Kasumi-1 (cell line): ENCODE measurements around the gene BCAS3.

Source experiments
- DNase-seq, 2 experiments: peaks; one replicate each; lab custom pipeline; 2025; lab: John Stamatoyannopoulos, UW

The BCAS3 gene

GRCh38 chr17:61066062-61066461, 388.4 kb downstream of the BCAS3 start:
- no peak for DNase-seq

- no peak for DNase-seq
Measured at GRCh38 chr17:61070649-61071048, 393.0 kb downstream of the BCAS3 start.

DNA sequence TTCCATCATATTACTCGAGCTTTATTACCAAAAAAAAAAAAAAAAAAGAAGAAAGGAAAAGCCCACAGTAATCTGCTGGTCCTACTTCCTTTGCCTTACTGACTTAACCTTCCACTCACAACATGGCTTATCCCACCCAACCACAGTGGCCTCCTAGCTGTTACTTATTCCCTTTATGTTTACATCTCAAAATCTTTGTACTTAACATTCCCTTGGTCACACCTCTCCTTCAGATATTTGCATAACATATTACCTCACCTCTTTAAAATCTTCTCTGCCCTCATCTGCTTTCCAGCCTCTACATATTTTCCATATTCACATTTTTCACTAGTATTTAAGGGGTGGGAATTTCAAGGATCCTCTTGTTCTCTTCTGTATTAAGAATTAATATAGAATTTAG, 395.0 kb downstream of the BCAS3 start:
- DNase-seq, result no peak

GRCh38 chr17:61073131-61073530, 395.5 kb downstream of the BCAS3 start:
- no peak for DNase-seq

DNA sequence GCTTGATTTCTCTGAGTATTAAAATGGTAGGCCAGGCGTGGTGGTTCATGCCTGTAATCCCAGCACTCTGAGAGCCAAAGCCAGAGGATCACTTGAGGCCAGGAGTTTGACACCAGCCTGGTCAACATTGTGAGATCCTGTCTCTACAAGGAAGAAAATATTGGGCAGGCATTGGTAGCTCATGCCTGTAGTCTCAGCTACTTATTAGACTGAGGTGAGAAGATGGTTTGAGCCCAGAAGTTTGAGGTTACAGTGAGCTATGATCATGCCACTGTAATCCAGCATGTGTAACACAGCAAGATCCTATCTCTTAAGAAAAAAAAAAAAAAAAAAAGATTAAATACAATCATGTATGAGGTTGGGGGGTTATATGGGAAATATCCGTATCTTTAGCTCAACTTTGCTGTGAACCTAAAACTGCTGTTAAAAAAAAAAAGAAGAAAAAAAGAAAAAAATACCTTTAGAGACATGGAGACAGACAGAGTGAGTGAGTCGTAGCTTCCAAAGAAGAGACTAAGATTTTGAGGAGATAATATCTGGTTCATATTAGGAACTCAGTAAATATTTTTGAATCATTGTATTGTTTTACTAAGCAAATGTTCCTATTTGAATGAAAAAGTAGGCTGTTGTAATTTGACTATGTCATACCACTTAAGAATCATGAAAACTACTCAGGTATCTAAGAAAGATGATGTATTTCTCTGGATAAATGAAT, 396.3 kb downstream of the BCAS3 start:
- DNase-seq, result no peak

DNA sequence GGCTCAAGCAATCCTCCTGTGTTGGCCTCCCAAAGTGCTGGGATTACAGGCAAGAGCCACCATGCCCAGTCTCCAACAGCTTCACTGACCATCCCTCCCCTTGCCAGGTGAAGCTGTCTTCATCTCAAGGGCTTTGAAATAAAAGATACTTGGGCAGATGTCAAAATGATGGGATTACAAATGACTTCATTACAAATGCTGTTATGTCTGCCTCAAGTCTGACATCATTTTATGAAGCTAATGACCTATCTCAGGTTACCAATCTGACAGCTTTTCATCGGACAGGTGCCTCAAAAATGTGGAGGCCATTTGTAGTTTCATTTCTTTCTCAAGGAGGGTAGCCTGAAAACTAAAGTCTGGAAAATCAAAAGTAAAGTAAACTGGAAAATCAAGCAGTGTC, 398.3 kb downstream of the BCAS3 start:
- no peak for DNase-seq

DNA sequence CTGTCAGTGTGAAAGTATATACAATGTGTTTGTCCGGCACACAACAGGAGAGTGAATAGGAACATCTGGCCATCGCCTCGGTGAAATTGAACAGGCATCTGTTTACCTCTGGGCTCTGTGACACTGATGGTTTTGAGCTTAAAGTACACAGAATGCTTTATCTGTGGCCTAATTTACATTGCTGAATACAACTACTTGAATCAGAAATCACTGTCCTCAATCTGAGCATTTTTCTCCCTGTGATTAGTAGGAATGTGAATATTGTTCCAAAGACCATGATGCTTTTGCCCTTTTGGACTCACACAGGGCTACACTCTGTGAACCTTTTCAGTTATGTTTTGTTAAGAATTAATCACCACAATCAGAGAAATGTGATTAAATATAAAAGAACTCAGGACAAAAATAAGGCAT, 399.0 kb downstream of the BCAS3 start:
- DNase-seq, result no peak

DNA sequence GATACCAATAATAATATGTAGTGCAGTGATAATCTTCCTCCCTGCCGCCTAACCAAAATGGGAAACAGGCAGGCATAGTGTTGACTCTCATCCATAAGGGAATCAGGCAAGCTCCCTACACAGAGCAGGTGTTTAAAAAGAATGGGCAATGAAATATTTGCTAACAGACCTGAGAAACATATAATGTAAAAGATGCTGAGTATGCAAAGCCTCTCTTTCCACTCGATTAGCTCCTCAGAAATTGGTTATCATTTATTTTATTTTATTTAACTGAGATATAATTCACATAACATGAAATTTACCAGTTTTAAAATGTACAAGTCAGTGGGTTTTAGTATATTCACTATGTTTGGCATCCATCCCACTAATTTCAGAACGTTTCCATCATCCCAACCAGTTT, 404.3 kb downstream of the BCAS3 start:
- DNase-seq, result no peak

GRCh38 chr17:61084260-61084659, 406.6 kb downstream of the BCAS3 start:
- no peak for DNase-seq

GRCh38 chr17:61087024-61087423, 409.4 kb downstream of the BCAS3 start:
- no peak for DNase-seq

DNA sequence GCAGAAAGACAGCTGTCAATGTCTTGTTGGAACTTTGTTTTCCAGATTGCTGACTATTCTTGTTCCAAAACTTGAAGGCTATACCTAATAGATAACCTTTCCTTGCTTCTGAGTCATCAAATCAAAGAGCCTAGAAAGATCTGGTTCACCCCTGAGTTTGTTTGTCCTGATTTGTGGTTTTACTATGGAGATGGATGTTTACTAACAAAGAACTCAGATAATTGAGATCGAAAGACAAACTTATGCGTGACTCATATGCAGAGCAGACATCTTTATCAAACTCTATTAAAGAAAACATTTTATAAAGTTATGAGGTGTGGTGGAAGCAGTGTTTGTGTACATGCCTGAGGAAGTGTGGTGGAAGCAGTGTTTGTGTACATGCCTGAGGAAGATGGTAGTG, 410.9 kb downstream of the BCAS3 start:
- DNase-seq, result no peak

- DNase-seq, result no peak
Measured at GRCh38 chr17:61091096-61091495, 413.4 kb downstream of the BCAS3 start.

- no peak for DNase-seq
Measured at GRCh38 chr17:61097781-61098180, 420.1 kb downstream of the BCAS3 start.

DNA sequence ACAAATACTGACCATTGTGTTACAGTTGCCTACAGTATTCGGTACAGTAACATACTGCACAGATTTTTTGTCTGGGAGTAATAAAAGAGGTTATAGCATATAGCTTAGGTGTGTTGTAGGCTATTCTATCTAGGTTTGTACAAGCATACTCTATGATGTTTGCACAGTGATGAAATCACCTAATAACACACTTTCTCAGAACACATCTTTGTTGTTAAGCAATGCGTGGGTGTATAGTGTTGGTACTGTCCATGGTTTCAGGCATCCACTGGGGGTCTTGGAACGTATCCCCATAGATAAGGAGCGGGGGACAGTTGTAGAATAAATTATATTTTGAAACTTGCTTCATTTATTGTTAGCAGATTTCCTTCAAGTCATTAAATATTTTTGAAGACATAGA, 428.7 kb downstream of the BCAS3 start:
- no peak for DNase-seq

DNA sequence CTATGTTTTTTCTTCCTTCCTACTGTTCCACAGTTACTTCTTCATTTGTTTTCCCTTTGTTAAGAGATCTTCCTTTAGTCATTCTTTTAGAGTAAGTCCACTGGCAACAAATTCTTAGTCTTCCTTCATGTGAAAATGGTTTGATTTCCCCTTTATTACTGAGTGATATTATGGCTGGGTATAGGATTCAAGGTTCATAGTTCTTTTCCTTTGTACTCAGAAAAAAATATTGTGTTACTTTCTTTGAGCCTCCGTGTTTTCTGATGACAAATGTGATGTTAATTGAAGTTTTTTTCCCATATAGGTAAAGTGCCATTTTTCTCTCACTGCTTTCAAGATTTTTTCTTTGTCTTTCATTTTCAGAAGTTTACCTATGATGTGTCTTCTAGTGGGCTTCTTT, 438.9 kb downstream of the BCAS3 start:
- no peak for DNase-seq

DNA sequence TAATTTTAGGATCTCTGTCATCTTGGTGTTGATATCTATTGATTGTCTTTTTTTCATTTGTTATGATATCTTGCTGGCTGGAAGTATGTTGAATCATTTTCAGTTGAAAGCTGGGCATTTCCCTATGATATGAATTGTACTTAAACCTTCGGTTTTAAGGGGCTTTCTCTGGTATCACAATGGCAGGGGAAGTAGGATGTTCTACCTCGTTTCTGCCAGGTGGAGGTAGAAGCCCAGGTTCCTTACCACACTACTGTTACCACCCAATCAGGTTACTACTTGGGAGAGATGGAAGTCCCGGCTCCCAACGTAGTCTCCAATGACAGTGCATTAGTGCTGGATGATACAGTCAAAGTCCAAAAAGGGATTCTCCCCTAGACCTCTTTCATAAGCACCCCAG, 440.3 kb downstream of the BCAS3 start:
- no peak for DNase-seq

DNA sequence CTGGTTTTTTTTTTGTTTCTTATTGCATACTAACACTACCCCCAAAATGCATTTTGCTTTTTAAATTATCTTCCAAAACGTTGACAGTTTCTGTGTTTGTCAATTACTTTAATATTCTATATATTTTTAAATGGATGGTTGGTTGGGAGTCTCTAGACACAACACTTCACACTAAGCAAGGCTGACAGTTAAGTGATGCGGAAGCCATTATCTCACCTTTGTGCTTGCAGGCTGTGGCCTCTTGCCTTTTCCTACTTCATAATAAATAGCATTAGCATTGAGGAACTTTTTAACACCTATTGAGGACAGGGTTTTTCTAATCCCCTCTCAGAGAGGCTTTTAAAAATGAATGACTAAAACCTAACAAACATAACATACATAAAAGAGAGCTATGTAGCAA, 441.2 kb downstream of the BCAS3 start:
- no peak for DNase-seq

GRCh38 chr17:61122326-61122913, 444.8 kb downstream of the BCAS3 start:
- DNase-seq, result no peak

DNA sequence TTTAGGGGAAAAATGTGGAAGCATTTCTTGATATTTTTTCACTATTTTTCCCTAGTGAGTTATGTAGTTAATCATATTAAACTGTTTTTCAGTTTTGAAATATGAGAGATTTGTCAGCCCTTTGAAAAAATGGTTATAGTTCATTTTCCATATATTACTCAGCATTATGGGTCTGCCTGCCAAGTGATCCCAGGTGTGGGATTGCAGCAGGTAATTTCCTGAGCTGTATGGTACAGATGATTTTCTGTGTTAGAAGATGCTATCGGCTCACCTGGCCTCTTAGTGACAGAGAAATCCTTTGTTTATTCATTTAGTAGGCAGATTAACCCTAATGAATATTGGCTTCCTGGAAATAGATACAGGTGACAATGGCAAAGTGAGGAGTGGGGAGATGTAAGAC, 446.9 kb downstream of the BCAS3 start:
- no peak for DNase-seq

DNA sequence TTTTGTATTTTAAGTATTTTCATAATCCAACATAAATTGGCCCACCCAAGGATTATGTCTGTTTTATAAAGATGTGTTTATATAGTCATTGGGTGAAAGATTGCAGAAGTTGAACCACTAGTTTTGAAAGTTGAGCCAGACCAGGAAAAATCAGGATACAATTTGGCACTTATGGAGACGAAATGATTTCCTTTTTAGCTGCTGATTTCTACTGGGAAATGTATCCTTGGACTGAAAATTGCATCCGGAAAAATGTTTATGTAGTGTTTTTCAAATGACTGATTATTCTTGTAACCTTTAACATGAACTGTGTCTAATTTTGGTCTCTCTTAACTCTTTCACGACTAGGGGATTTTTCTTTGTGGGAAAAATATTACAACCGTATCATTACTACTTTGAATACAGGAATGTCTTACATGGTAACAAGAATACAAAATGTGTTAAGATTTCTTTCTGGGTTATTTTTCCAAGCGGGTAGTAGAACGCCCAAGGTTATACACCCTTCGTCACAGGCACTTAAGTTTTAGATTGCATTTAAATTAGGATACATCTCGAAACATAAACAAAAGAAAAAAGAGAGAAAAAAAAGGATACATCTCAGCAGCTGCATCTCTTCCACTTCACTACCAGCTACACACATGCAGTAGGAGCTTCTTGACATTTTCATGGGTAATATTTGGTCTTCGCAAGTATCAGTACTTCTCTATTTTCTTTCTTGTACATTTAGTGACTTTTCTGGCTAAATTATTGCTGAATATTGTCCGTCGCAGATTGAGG, 449.0 kb downstream of the BCAS3 start:
- no peak for DNase-seq

DNA sequence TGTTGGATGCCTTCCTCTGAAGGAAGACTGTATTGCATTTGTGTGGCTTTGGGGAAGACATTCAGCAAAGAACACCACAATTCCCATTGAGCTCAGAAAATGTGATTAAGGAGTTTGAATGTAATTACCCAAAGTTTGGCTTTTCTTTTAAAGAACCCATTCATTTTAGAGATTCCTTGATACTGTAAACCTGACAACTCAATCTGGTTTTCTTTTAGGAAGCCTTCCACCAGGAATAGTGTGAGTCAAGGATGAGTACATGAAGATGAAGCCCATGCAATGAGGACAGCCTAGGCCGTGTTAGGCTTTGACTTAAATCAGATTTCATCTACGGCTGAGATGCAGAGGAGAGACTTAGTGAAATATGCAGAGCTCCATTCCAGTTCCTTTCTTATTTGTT, 450.3 kb downstream of the BCAS3 start:
- DNase-seq, result no peak

- peak; percentile 38 to 43 for DNase-seq
Measured at GRCh38 chr17:61128661-61129115, 451.0 kb downstream of the BCAS3 start.
